Loucy (cell line): ENCODE data around the gene OXTR.

ENCODE experiments used
- H2AFZ ChIP-seq: fragments of 200-600 bp; sonication (generic); 2 replicates; pipeline ENCODE4 v1.6.0; 2016; ENCODE audit warnings: antibody characterized with exemption, mild to moderate bottlenecking, low read length, moderate library complexity
- H3F3A ChIP-seq: fragments of 200-600 bp; 2 replicates; pipeline ENCODE4 v1.6.0; 2016; ENCODE audit warnings: antibody characterized with exemption, low read depth, mild to moderate bottlenecking
- H3K27me3 ChIP-seq: fragments of 200-600 bp; sonication (generic); 2 replicates; pipeline ENCODE4 v1.6.1; 2014; ENCODE audit warnings: low read length, mild to moderate bottlenecking; ENCODE audit not compliant: insufficient read depth, poor library complexity, severe bottlenecking
- H3K36me3 ChIP-seq: fragments of 200-600 bp; sonication (generic); 2 replicates; pipeline ENCODE4 v1.6.1; 2016; ENCODE audit warnings: low read length; ENCODE audit not compliant: insufficient read depth
- H3K4me1 ChIP-seq: fragments of 200-600 bp; sonication (generic); 2 replicates; pipeline ENCODE4 v1.5.1; 2014; ENCODE audit warnings: low read length, mild to moderate bottlenecking; ENCODE audit not compliant: insufficient read depth, poor library complexity, severe bottlenecking
- H3K4me2 ChIP-seq: fragments of 200-600 bp; sonication (generic); 2 replicates; pipeline ENCODE4 v1.6.0; 2014; ENCODE audit warnings: antibody characterized with exemption, low read length, low read depth, mild to moderate bottlenecking; ENCODE audit not compliant: poor library complexity, severe bottlenecking
- H3K4me3 ChIP-seq: fragments of 200-600 bp; sonication (generic); 2 replicates; pipeline ENCODE4 v1.5.1; 2014; ENCODE audit warnings: low read length, mild to moderate bottlenecking, mixed read lengths; ENCODE audit not compliant: poor library complexity, severe bottlenecking
- H3K79me2 ChIP-seq: fragments of 200-600 bp; sonication (generic); 2 replicates; pipeline ENCODE4 v1.6.1; 2014; ENCODE audit warnings: low read length; ENCODE audit not compliant: insufficient read depth
- H3K9ac ChIP-seq: fragments of 200-600 bp; sonication (generic); 2 replicates; pipeline ENCODE4 v1.6.0; 2014; ENCODE audit warnings: mild to moderate bottlenecking, low read depth, low read length, moderate library complexity; ENCODE audit not compliant: poor library complexity, severe bottlenecking
- H3K9me2 ChIP-seq: fragments of 200-600 bp; sonication (generic); replicated peaks from 2 replicates; pipeline ENCODE4 v1.6.1; 2016; ENCODE audit warnings: low read depth, low read length, mixed read lengths
- H3K9me3 ChIP-seq: fragments of 200-600 bp; sonication (generic); 2 replicates; pipeline ENCODE4 v1.6.1; 2014; ENCODE audit warnings: mild to moderate bottlenecking, antibody characterized with exemption, low read length, low read depth; ENCODE audit not compliant: insufficient read depth
- H4K20me1 ChIP-seq: fragments of 200-600 bp; sonication (generic); 2 replicates; pipeline ENCODE4 v1.6.0; 2014; ENCODE audit warnings: antibody characterized with exemption, low read length, mild to moderate bottlenecking; ENCODE audit not compliant: insufficient read depth, poor library complexity, severe bottlenecking
- EZH2phosphoT487 ChIP-seq: fragments of 200-600 bp; IDR thresholded peaks from 2 replicates; pipeline ENCODE4 v1.6.1; 2018; ENCODE audit warnings: antibody characterized with exemption, mild to moderate bottlenecking, moderate library complexity, borderline replicate concordance
- TF ChIP-seq, protein P1 (sequence below): fragments of 200-600 bp; sonication (generic); conservative IDR thresholded peaks from 2 replicates; pipeline ENCODE4 v1.5.1; 2014; ENCODE audit warnings: mild to moderate bottlenecking, antibody characterized with exemption, low read length

Gene OXTR

DNA sequence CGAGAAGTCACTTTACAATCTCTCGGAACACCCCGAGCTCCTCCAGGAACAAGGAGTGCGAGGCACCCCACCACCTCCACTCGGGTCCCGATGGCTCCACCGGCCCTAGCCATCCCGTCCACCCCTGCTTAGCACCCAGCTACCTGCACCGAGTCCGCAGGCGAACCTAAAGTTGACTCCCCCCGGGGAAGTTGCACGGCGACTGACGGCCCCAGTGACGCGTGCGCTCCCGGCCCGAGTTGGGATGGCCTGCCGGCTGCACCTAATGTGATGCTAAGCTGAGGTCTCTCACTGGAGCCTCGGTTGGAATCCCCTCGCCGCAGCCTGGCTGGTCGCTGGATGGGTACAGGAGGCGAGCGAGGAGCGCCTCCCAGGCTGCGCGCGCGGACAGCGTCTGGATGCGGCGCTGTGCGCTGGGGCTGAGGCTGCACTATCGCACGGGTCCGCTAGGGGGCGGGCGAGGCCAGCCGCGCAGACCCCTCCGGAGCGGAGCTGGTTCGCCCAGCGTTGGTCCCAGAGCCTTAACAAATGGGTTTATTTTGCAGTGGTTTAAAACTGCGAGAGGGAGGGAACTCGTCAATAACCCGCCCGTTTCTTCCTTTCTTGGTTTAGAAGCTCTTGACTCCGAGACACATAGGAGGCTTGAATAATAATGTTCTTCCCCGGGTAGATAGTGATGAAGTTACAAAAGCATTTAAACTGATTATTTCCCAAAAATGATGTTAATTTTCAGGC is at the start of gene OXTR:
OXTR (minus strand) TSS at position 526 of the 735 bp plus-strand sequence. CDS start 1,426 bp downstream, outside the sequence.
- Histone ChIP-seq H3K4me3 (no peak within 1 kb of the TSS), H3K36me3 (no peaks in the 10 kb centered on the region), H3F3A (no peaks in the 10 kb centered on the region), H2AFZ (no peak within 1 kb of the TSS), H3K79me2 (no peaks in the 10 kb centered on the region), H3K9me3 (no peaks in the 10 kb centered on the region), H3K4me1 (peaks cover 4% of the 10 kb centered on the region), H3K27me3 (no peaks in the 10 kb centered on the region), H3K4me2 (no peak within 1 kb of the TSS), H3K9me2 (no peaks in the 10 kb centered on the region), H4K20me1 (no peaks in the 10 kb centered on the region), H3K9ac (no peak within 1 kb of the TSS)
- TF ChIP-seq, protein P1, sequence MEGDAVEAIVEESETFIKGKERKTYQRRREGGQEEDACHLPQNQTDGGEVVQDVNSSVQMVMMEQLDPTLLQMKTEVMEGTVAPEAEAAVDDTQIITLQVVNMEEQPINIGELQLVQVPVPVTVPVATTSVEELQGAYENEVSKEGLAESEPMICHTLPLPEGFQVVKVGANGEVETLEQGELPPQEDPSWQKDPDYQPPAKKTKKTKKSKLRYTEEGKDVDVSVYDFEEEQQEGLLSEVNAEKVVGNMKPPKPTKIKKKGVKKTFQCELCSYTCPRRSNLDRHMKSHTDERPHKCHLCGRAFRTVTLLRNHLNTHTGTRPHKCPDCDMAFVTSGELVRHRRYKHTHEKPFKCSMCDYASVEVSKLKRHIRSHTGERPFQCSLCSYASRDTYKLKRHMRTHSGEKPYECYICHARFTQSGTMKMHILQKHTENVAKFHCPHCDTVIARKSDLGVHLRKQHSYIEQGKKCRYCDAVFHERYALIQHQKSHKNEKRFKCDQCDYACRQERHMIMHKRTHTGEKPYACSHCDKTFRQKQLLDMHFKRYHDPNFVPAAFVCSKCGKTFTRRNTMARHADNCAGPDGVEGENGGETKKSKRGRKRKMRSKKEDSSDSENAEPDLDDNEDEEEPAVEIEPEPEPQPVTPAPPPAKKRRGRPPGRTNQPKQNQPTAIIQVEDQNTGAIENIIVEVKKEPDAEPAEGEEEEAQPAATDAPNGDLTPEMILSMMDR, result no peak; the same call in 1 of the 2 replicates
- no peak for TF ChIP-seq EZH2phosphoT487

DNA sequence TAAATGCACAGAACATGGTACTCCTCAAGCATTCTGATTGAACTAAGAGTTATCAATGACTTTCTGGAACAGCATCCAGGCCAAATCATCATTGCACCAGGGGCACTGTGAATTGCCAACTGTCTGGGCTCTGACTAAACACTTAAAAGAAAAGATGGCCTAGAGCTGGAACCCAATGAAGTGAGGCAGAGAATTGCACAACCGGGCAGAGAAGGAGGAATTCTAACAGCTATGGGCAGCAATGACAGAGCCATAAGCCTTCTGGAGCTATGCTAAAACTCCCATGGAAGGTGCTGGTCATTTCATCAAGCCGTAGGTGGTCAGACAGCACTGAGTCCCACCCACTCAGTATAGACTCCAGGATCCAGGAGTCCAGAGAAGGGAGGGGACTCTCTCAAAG is 48.1 kb upstream of the OXTR start:
- no peak overlapping the region for H3K4me2 ChIP-seq
- TF ChIP-seq, protein P1, result no peak
- TF ChIP-seq EZH2phosphoT487, result no peak
- H2AFZ ChIP-seq, result no peak overlapping the region
- no peaks in the 10 kb centered on the region for H3F3A ChIP-seq
- H3K9me2 ChIP-seq, result no peaks in the 10 kb centered on the region
- H3K4me1 ChIP-seq, result no peaks in the 10 kb centered on the region
- H4K20me1 ChIP-seq, result no peaks in the 10 kb centered on the region
- no peaks in the 10 kb centered on the region for H3K27me3 ChIP-seq
- H3K9me3 ChIP-seq, result peaks cover 13% of the 10 kb centered on the region; the same call in 1 of the 2 replicates
- H3K36me3 ChIP-seq, result no peaks in the 10 kb centered on the region
- H3K79me2 ChIP-seq, result no peaks in the 10 kb centered on the region
- H3K4me3 ChIP-seq, result no peak overlapping the region
- H3K9ac ChIP-seq, result no peak overlapping the region

DNA sequence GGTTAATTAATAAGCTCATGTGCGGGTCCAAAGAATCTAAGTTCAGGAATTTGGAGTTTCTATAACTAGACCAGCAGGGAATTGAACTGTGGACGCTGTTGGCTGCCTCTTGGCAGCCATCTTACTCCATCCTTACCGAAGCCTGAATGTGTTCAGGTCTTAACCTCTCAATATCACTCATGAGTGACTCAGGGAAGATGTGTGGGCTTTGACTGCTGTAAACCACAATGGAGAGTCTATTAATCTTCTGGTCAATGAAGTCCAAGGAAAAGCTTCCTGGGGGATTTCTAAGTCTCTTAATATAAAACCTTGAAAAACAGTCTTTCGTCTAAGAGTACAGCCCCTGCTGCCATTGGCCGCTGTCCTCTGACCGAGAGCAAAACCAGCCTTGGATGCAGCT is 46.7 kb upstream of the OXTR start:
- Histone ChIP-seq H2AFZ (no peak overlapping the region), H3K4me3 (no peak overlapping the region)

More for the DNA sequence above, 46.7 kb upstream of the OXTR start:
- no peaks in the 10 kb centered on the region for H3K79me2 ChIP-seq
- TF ChIP-seq EZH2phosphoT487, result no peak
- TF ChIP-seq, protein P1, result no peak
- H3K4me2 ChIP-seq, result no peak overlapping the region
- no peaks in the 10 kb centered on the region for H3K27me3 ChIP-seq
- H3K4me1 ChIP-seq, result no peaks in the 10 kb centered on the region
- H3K9ac ChIP-seq, result no peak overlapping the region
- H4K20me1 ChIP-seq, result no peaks in the 10 kb centered on the region
- H3K9me2 ChIP-seq, result no peaks in the 10 kb centered on the region
- H3K9me3 ChIP-seq, result peaks cover 13% of the 10 kb centered on the region; the same call in 1 of the 2 replicates
- H3F3A ChIP-seq, result no peaks in the 10 kb centered on the region
- no peaks in the 10 kb centered on the region for H3K36me3 ChIP-seq
